WERI-Rb-1 (cell line): ENCODE data around the gene ANKLE1.

Experiments
- DNase-seq: peaks from one replicate; pipeline ENCODE4 v3.0.0-alpha.2; 2020
- H3K27ac ChIP-seq: fragments of 250-450 bp; sonication (Bioruptor Pico); 2 replicates; pipeline ENCODE4 v1.5.1; 2020; ENCODE audit warnings: mild to moderate bottlenecking, moderate library complexity
- H3K27me3 ChIP-seq: fragments of 250-450 bp; sonication (Bioruptor Pico); 2 replicates; pipeline ENCODE4 v1.5.1; 2021; ENCODE audit warnings: mild to moderate bottlenecking, low read depth, moderate library complexity; ENCODE audit not compliant: insufficient read depth, severe bottlenecking
- H3K36me3 ChIP-seq: fragments of 250-450 bp; sonication (Bioruptor Pico); 2 replicates; pipeline ENCODE4 v1.5.1; 2020; ENCODE audit warnings: mild to moderate bottlenecking, moderate library complexity
- H3K4me3 ChIP-seq: 2 replicates; pipeline ENCODE4 v1.5.1; 2011; ENCODE audit warnings: low read depth, mild to moderate bottlenecking, control low read depth, low read length
- H3K9me3 ChIP-seq: fragments of 250-450 bp; sonication (Bioruptor Pico); 2 replicates; pipeline ENCODE4 v1.5.1; 2021; ENCODE audit warnings: mild to moderate bottlenecking, moderate library complexity; ENCODE audit not compliant: severe bottlenecking
- CTCF ChIP-seq: IDR thresholded peaks from 2 replicates; pipeline ENCODE4 v1.5.1; 2011; ENCODE audit warnings: low read depth, mild to moderate bottlenecking, control low read depth, inconsistent platforms, low read length

ANKLE1 gene

GRCh38 chr19:17263712-17264640 is 17.7 kb upstream of the ANKLE1 start:
- no peak for DNase-seq
- Histone ChIP-seq H3K4me3 (no peak overlapping the region), H3K27ac (no peak overlapping the region), H3K27me3 (no peaks in the 10 kb centered on the region), H3K9me3 (peaks cover 17% of the 10 kb centered on the region), H3K36me3 (peaks cover 5% of the 10 kb centered on the region)
- TF ChIP-seq CTCF, result no peak

- H3K4me3 ChIP-seq, result no peak within 1 kb of the TSS
- no peak for DNase-seq
- H3K9me3 ChIP-seq, result peaks cover 10% of the 10 kb centered on the region
- TF ChIP-seq CTCF, result no peak
- no peak within 1 kb of the TSS for H3K27ac ChIP-seq
- H3K27me3 ChIP-seq, result no peaks in the 10 kb centered on the region
- peaks cover 8% of the 10 kb centered on the region for H3K36me3 ChIP-seq
These were observed 17.1 kb upstream of the ANKLE1 start, which contains the start of gene USHBP1 for GRCh38 chr19:17264641-17264979. Gene USHBP1, minus strand, starts transcription at chr19:17264745. Its CDS starts 446 bp downstream, at chr19:17264299.

GRCh38 chr19:17266026-17266425 is 15.7 kb upstream of the ANKLE1 start:
- Histone ChIP-seq H3K9me3 (no peaks in the 10 kb centered on the region), H3K36me3 (peaks cover 13% of the 10 kb centered on the region), H3K27me3 (no peaks in the 10 kb centered on the region), H3K27ac (no peak overlapping the region), H3K4me3 (no peak overlapping the region)
- no peak for DNase-seq
- no peak for TF ChIP-seq CTCF

- H3K36me3 ChIP-seq, result peaks cover 19% of the 10 kb centered on the region
- H3K27me3 ChIP-seq, result no peaks in the 10 kb centered on the region
- H3K4me3 ChIP-seq, result no peak overlapping the region
- no peak for DNase-seq
- no peak for TF ChIP-seq CTCF
- no peak overlapping the region; the same call in 1 of the 2 replicates for H3K27ac ChIP-seq
- no peaks in the 10 kb centered on the region for H3K9me3 ChIP-seq
These were observed 15.1 kb upstream of the ANKLE1 start for GRCh38 chr19:17266589-17266974.

GRCh38 chr19:17266975-17267788 is 14.5 kb upstream of the ANKLE1 start, which contains the start of gene BABAM1:
Gene BABAM1, plus strand, starts transcription at chr19:17267443. Its CDS starts 1,364 bp downstream, at chr19:17268807.
- DNase-seq, result peak; percentile 97
- Histone ChIP-seq H3K27ac (peak within 1 kb of the TSS; percentile 84), H3K9me3 (no peaks in the 10 kb centered on the region), H3K4me3 (peak within 1 kb of the TSS; percentile 92), H3K36me3 (peaks cover 25% of the 10 kb centered on the region), H3K27me3 (no peaks in the 10 kb centered on the region)
- TF ChIP-seq CTCF, result no peak
